ENCODE measurements around the gene PCDHGA1.

Gene PCDHGA1

GRCh38 chr5:141437221-141437620, 106.9 kb downstream of the PCDHGA1 start:
- no peak for DNase-seq (ENCODE audit: low spot score)
- TF ChIP-seq CTCF (IDR thresholded peaks at IDR 0.05; ENCODE audit: borderline replicate concordance, control extremely low read depth, extremely low read depth, insufficient read depth, missing control alignments), result no peak
- in situ Hi-C loops (cut with MboI; ENCODE audit: low sequenced_read_pairs, unreplicated experiment), result no loop called here

DNA sequence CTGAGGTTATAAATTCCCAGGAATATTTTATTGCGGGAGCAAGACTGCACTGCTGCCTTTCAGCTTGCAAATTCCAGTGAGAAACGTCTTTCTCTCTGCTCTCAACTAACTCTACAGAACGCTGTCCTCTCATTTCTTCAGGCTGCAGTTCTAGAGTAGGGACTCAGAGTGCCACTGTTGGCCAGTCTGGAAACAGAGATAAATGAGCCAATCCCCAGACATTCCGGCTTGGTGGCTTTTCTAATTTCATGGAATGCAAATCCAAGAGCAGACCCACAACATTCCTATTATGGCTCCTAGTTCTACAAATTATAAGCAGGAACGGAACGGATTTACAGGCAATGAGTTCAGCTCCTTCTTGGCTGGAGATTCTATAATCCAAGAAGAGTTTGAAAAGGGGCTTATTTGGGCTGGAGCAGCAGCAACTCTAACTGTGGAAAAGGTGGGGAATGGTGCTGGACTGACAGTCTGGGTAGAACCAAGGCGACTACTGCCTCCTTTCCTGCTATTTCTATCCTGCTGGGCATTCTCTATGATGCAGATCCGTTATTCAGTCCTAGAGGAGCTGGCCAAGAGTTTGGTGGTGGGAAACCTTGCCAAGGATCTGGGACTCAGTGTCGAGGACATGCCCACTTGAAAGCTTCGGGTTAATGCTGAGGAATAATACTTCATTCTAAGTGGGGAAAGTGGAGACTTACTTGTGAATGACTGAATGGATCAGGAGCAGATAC, 109.3 kb downstream of the PCDHGA1 start:
- in situ Hi-C loops (cut with MboI; ENCODE audit: low sequenced_read_pairs, unreplicated experiment), result no loop called here
- DNase-seq (ENCODE audit: low spot score), result no peak
- no peak for TF ChIP-seq CTCF (IDR thresholded peaks at IDR 0.05; ENCODE audit: borderline replicate concordance, control extremely low read depth, extremely low read depth, insufficient read depth, missing control alignments)

DNA sequence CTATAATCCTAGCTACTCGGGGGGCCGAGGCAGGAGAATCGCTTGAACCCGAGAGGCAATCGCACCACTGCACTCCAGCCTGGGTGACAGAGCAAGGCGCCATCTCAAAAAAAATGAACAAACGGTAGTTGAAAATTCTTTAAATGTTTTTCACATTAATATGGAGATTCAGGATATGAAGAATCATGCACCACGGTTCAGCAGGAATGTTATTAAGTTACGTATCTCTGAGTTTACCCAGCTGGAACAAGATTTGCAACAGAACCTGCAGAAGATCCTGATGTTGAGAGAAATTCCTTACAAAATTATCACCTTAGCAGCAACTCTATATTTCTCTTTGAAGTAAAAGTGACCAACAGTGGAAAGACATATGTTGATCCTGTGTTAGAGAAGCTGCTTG, 110.0 kb downstream of the PCDHGA1 start:
- in situ Hi-C loops (cut with MboI; ENCODE audit: low sequenced_read_pairs, unreplicated experiment), result no loop called here
- DNase-seq (ENCODE audit: low spot score), result no peak
- TF ChIP-seq CTCF (IDR thresholded peaks at IDR 0.05; ENCODE audit: borderline replicate concordance, control extremely low read depth, extremely low read depth, insufficient read depth, missing control alignments), result no peak

DNA sequence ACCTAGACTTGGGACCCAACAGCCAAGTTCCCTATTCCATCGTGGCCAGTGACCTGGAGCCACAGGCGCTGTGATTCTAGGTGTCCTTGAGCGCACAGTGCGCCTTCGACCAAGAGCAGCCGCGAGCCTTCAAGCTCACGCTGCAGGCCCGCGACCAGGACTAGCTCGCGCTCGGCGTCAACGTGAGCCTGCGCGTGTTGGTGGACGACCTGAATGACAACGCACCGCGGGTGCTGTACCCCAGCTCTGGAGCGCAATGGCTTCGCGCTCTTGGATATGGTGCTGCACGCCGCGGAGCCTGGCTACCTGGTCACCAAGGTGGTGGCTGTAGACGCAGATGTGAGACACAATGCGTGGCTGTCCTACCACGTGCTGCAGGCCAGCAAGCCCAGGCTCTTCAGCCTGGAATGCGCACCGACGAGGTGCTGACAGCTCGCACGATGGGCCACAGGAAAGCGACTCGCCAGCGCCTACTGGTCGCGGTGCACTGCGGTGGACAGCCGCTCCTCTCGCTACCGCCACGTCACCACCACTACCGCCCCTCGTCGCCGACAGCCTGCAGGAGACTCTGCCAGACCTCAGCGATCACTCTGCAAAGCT, 111.4 kb downstream of the PCDHGA1 start:
- no peak for DNase-seq (ENCODE audit: low spot score)
- in situ Hi-C loops (cut with MboI; ENCODE audit: low sequenced_read_pairs, unreplicated experiment), result no loop called here
- TF ChIP-seq CTCF (IDR thresholded peaks at IDR 0.05; ENCODE audit: borderline replicate concordance, control extremely low read depth, extremely low read depth, insufficient read depth, missing control alignments), result no peak

- in situ Hi-C loops (cut with MboI; ENCODE audit: low sequenced_read_pairs, unreplicated experiment), result no loop called here
- no peak for TF ChIP-seq CTCF (IDR thresholded peaks at IDR 0.05; ENCODE audit: borderline replicate concordance, control extremely low read depth, extremely low read depth, insufficient read depth, missing control alignments)
- DNase-seq (ENCODE audit: low spot score), result no peak
Measured at GRCh38 chr5:141465351-141465750, 135.0 kb downstream of the PCDHGA1 start.

DNA sequence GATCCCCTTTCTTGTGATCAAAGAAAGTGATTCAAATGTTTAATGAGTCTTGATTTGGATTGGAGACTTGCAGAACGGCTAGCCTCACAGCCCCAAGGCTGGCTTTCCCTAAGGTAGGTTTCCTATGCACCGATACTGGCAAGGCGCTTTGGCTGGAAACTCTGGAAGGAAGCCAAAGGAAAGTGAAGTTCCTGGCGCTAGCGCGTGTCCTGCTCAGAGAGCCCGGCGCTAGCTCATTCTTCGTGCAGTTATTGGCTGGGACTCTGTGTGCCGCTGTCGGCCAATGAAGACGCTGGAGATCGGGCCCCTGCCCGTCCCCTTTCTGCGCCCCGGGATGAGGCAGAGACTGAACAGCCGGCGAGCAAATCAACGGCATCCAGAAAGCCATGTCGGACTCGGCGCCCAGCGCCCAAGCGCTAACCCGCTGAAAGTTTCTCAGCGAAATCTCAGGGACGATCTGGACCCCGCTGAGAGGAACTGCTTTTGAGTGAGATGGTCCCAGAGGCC, 145.4 kb downstream of the PCDHGA1 start, which contains the start of gene PCDHGC3:
PCDHGC3 (plus strand) TSS at position 342 of the 507 bp plus-strand sequence; CDS start at position 493, 151 bp downstream.
- DNase-seq (ENCODE audit: low spot score), result peak; percentile 87
- TF ChIP-seq CTCF (IDR thresholded peaks at IDR 0.05; ENCODE audit: borderline replicate concordance, control extremely low read depth, extremely low read depth, insufficient read depth, missing control alignments), result peak; percentile 67
- in situ Hi-C loops (cut with MboI; ENCODE audit: low sequenced_read_pairs, unreplicated experiment), result no loop called here

Measured in GM13976 (cell line).